ENCODE results near the gene RIPPLY3. TPM values are rescaled to one million over a fixed set of nuclear protein-coding genes. Genes with fewer than 3 reads are reported as not detected.

RIPPLY3 gene
- total and polyA plus RNA-seq, 12 donors, result 0.03 TPM; not detected in 11

DNA sequence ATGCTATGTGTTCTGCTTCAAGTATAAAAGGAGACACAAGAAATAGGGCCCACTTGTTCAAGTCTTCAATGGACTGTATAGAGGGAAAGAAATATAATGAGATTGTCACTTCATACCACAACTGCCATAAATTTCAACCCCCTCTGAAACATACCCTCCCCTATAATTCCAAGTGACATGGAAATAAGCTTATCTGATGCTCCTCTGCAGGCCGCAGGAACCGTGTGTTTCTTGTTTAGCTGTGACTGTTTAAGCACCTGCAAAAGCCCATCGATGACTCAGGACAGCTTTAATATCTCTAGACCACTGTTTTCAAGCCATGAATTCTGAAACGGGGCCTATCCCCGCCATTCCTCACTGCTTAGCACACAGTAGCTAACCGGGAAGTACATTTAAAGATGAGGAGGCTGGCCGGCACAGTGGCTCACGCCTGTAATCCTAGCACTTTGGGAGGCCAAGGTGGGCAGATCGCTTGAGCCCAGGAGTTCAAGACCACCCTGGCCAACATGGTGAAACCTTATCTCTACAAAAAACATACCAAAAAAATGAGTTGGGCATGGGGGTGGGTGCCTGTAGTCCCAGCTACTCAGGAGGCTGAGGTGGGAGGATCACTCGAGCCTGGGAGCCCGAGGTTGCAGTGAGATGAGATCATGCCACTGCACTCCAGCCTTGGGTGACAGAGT is 44.3 kb upstream of the RIPPLY3 start:
- Histone ChIP-seq H3K4me1 (peaks cover 0 to 16% (median 5%) of the 10 kb centered on the region in 9 donors), H3K4me3 (no peak overlapping the region), H3K27me3 (no peaks in the 10 kb centered on the region), H3K36me3 (peaks cover 0 to 24% (median 0%) of the 10 kb centered on the region in 9 donors), H3K27ac (no peak overlapping the region), H3K9me3 (no peaks in the 10 kb centered on the region)
- ATAC-seq, result no peak
- no peak for DNase-seq
- intact Hi-C loops (cut with DNase I), result loop anchor here in 1 of 10 donors (10.0 kb wide), 1 partner anchor 113 kb away; the partner anchor contains the start of genes PIGP and TTC3
- TF ChIP-seq CTCF (IDR thresholded peaks at IDR 0.05), result no peak
- 94 to 96% methylated on average over 11 of the region's 11 CpGs for WGBS, 2 donors

GRCh38 chr21:36964398-36964797 is 42.1 kb upstream of the RIPPLY3 start:
- TF ChIP-seq CTCF (IDR thresholded peaks at IDR 0.05), result no peak
- H3K36me3 ChIP-seq, result peaks cover 0 to 18% (median 0%) of the 10 kb centered on the region in 9 donors
- peaks cover 0 to 18% (median 7%) of the 10 kb centered on the region in 9 donors for H3K4me1 ChIP-seq
- 92 to 95% methylated on average over 4 of the region's 4 CpGs for WGBS, 2 donors
- H3K4me3 ChIP-seq, result no peak overlapping the region
- no peak for ATAC-seq
- no peaks in the 10 kb centered on the region for H3K9me3 ChIP-seq
- no peak for DNase-seq
- no peaks in the 10 kb centered on the region for H3K27me3 ChIP-seq
- intact Hi-C loops (cut with DNase I), result loop anchor here in 1 of 10 donors (10.0 kb wide), 1 partner anchor 110 kb away; the partner anchor contains the start of genes PIGP and TTC3
- H3K27ac ChIP-seq, result no peak overlapping the region

DNA sequence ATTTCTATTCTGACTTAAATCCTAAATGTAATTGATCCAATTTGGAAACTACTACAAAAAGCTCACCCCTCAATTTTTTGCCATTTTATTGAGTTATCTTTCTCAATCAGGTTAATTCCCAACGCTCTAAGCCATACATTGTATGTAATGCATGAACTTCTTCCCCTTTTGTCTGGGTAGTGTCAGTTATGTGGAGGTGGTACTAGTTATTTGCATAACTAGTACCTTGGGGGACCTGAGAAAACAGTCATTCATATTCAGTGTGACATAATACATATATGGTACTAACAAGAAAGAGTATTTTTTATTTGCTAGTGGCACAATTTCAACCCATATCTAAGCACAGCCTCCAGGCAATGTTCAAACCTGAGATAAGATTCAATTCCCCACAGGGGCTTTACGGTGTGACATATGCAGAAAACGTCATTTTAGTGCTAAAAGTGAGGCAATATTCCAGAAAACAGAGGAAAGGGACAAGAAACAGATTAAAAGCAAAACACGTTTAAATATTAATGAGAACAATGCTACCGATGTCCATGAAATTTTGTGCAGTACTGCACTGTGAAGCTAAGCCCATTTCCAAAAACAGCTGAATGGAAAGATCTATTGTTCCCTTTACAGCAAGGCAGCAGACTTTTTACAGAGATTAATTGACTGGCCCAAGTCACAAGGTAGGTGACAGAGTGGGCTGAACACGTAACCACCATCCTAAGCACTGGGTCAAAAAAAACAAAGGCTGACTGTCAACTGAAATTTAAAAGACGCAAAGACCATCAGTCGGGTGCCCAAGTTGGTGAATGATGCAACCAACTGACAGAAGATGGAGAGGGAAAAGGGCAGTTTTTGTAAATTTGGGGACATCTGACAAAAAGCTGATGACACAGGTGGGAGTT is 41.4 kb upstream of the RIPPLY3 start:
- peaks cover 0 to 18% (median 7%) of the 10 kb centered on the region in 9 donors for H3K4me1 ChIP-seq
- DNase-seq (no peak), ATAC-seq (no peak)
- WGBS, 2 donors, result 89 to 91% methylated on average over 8 of the region's 8 CpGs
- H3K36me3 ChIP-seq, result peaks cover 0 to 18% (median 0%) of the 10 kb centered on the region in 9 donors
- no peaks in the 10 kb centered on the region for H3K9me3 ChIP-seq
- H3K27me3 ChIP-seq, result no peaks in the 10 kb centered on the region
- intact Hi-C loops (cut with DNase I), result loop anchor here in 2 of 10 donors (5.0 to 10.0 kb wide), 2 partner anchors 107 to 110 kb away; partner anchors contain the start of genes PIGP (in 2 of the 2) and TTC3 (in 2 of the 2)
- no peak for TF ChIP-seq CTCF (IDR thresholded peaks at IDR 0.05)
- H3K27ac ChIP-seq, result no peak overlapping the region
- H3K4me3 ChIP-seq, result peak overlapping the region in 3 of 10 donors; percentile 76 to 84 (median 76)

GRCh38 chr21:36965720-36966065 is 40.8 kb upstream of the RIPPLY3 start:
- intact Hi-C loops (cut with DNase I), result loop anchor here in 2 of 10 donors (5.0 to 10.0 kb wide), 2 partner anchors 107 to 109 kb away; partner anchors contain the start of genes PIGP (in 2 of the 2) and TTC3 (in 2 of the 2)
- H3K4me3 ChIP-seq, result peak overlapping the region; percentile 68 to 91 (median 78)
- peak overlapping the region in 8 of 10 donors; percentile 61 to 87 (median 72) for H3K27ac ChIP-seq

More at GRCh38 chr21:36965720-36966065, 40.8 kb upstream of the RIPPLY3 start:
- WGBS, 2 donors, result 50 to 58% methylated on average over 10 of the region's 10 CpGs
- peaks cover 0 to 12% (median 0%) of the 10 kb centered on the region in 9 donors for H3K36me3 ChIP-seq
- DNase-seq (no peak), ATAC-seq (peak in 4 of 8 donors; percentile 12 to 33 (median 25))
- no peaks in the 10 kb centered on the region for H3K9me3 ChIP-seq
- H3K27me3 ChIP-seq, result no peaks in the 10 kb centered on the region
- H3K4me1 ChIP-seq, result peaks cover 0 to 18% (median 7%) of the 10 kb centered on the region in 9 donors
- TF ChIP-seq CTCF (IDR thresholded peaks at IDR 0.05), result no peak
